Stomach (tissue), 9 donors: ENCODE data around the gene GAPT. TPM values are rescaled to one million over a fixed set of nuclear protein-coding genes. Genes with fewer than 3 reads are reported as not detected.

Experiments used
- DNase-seq, 2 donors: peaks; one replicate each; pipeline versions ENCODE4 v3.0.0 to v3.0.0-alpha.2; 2013 to 2019
- H3K27ac ChIP-seq, 5 donors: fragments of 200-600 bp in 4 of 5; sonication (generic) in 4 of 5; one replicate each; pipeline ENCODE4 v1.5.1; 2013 to 2019; ENCODE audit warnings: mild to moderate bottlenecking in 1 of 5, moderate library complexity in 1 of 5
- H3K27me3 ChIP-seq, 3 donors: fragments of 200-600 bp; sonication (generic); one replicate each; pipeline ENCODE4 v1.5.1; 2017 to 2019; ENCODE audit warnings: mixed run types in 1 of 3
- H3K36me3 ChIP-seq, 4 donors: fragments of 200-600 bp; sonication (generic); 1 replicate in 3 of 4; 2 replicates in 1 of 4; pipeline ENCODE4 v1.5.1; 2016 to 2019
- H3K4me1 ChIP-seq, 4 donors: fragments of 200-600 bp; sonication (generic); one replicate each; pipeline ENCODE4 v1.5.1; 2016 to 2019
- H3K4me3 ChIP-seq, 4 donors: fragments of 200-600 bp; sonication (generic) in 3 of 4; one replicate each; pipeline ENCODE4 v1.5.1; 2016 to 2019; ENCODE audit warnings: mild to moderate bottlenecking in 1 of 4
- H3K9me3 ChIP-seq, 4 donors: fragments of 200-600 bp; sonication (generic); one replicate each; pipeline ENCODE4 v1.5.1; 2016 to 2019
- CTCF ChIP-seq, 7 experiments: fragments of 450-650 bp in 4 of 7; fragments of 200-600 bp in 3 of 7; sonication (generic) in 3 of 7; IDR thresholded peaks; one replicate each; pipeline ENCODE4 v1.5.1; 2016 to 2019; ENCODE audit warnings: antibody characterized with exemption in 7 of 7, control low read depth in 2 of 7, mild to moderate bottlenecking in 1 of 7
- EP300 ChIP-seq: sonication (generic); formaldehyde crosslinking; IDR thresholded peaks from one replicate; pipeline ENCODE4 v1.6.1; 2017; ENCODE audit warnings: antibody characterized with exemption
- POLR2A ChIP-seq, 4 donors: fragments of 450-650 bp; IDR thresholded peaks; one replicate each; pipeline ENCODE4 v1.6.1; 2016; ENCODE audit warnings: antibody characterized with exemption in 4 of 4, control low read depth in 2 of 4, mild to moderate bottlenecking in 1 of 4, moderate library complexity in 1 of 4
- POLR2AphosphoS5 ChIP-seq, 3 donors: sonication (generic); formaldehyde crosslinking; IDR thresholded peaks; one replicate each; pipeline ENCODE4 v1.6.1; 2016; ENCODE audit warnings: antibody characterized with exemption in 3 of 3
- WGBS, 5 donors: extraction: QIAGEN DNeasy Blood & Tissue Kit in 3 of 5; methylation state at CpG; one replicate each; pipeline versions ENCODE4 v1.1.5 to v1.1.7; 2013 to 2018; 5-methylcytosine and 5-hydroxymethylcytosine counted together
- intact Hi-C: fragments of 100-400 bp; cut with DNase I; formaldehyde crosslinking; loops from one replicate; pipeline ENCODE4 v1.15.1; 2023; ENCODE audit warnings: low total_unique reads
- polyA plus RNA-seq, 3 donors: library from polyadenylated mRNA; stranded (reverse); fragments of 200-250 nt; gene quantifications; one replicate each; pipeline ENCODE4 v1.2.3, GENCODE V29; 2013
- total RNA-seq, 5 donors: library from RNA; depleted of rRNA; stranded (reverse); fragments of >200 nt; gene quantifications; one replicate each; pipeline versions ENCODE4 v1.1.0 to v1.2.3, GENCODE V29; 2014 to 2016
- donor health status: healthy with polysubstance abuse.
- donor health status: Bipolar disorder and iron deficiency.
- donor health status: healthy.

The GAPT gene
- total and polyA plus RNA-seq, 8 donors = 0.68 to 4.9 (median 2.4) TPM; not detected in 2

- 41 to 52% (median 47%) methylated on average over 4 of the region's 4 CpGs for WGBS, 5 donors
- peak in 1 of 2 donors; percentile 29 for DNase-seq
Observed at GRCh38 chr5:58466939-58467338, 24.3 kb upstream of the GAPT start.

GRCh38 chr5:58469896-58470295, 21.3 kb upstream of the GAPT start:
- WGBS, 5 donors = 67 to 75% (median 71%) methylated on average over 2 of the region's 2 CpGs
- intact Hi-C loops = loop anchor here (10.0 kb wide), 1 partner anchor 965 kb away; no protein-coding TSS in a partner anchor
- Histone ChIP-seq H3K4me1 (no peaks in the 10 kb centered on the region), H3K27me3 (no peaks in the 10 kb centered on the region), H3K27ac (no peak overlapping the region), H3K4me3 (no peak overlapping the region), H3K9me3 (peaks cover 0 to under 1% (median under 1%) of the 10 kb centered on the region in 4 donors), H3K36me3 (no peaks in the 10 kb centered on the region)
- DNase-seq = no peak
- TF ChIP-seq POLR2A (IDR thresholded peaks at IDR 0.05) = no peak
- no peak for TF ChIP-seq EP300
- no peak for TF ChIP-seq POLR2AphosphoS5 (IDR thresholded peaks at IDR 0.05)
- TF ChIP-seq CTCF (IDR thresholded peaks at IDR 0.05) = no peak

More at GRCh38 chr5:58466939-58467338, 24.3 kb upstream of the GAPT start:
- Histone ChIP-seq H3K27ac (no peak overlapping the region), H3K4me3 (no peak overlapping the region), H3K36me3 (no peaks in the 10 kb centered on the region), H3K4me1 (peaks cover 0 to 9% (median 4%) of the 10 kb centered on the region in 4 donors), H3K9me3 (no peaks in the 10 kb centered on the region), H3K27me3 (no peaks in the 10 kb centered on the region)
- TF ChIP-seq EP300 (no peak), POLR2A (IDR thresholded peaks at IDR 0.05) (no peak), POLR2AphosphoS5 (IDR thresholded peaks at IDR 0.05) (no peak), CTCF (IDR thresholded peaks at IDR 0.05) (no peak)
- intact Hi-C loops = loop anchor here (10.0 kb wide), 1 partner anchor 962 kb away; no protein-coding TSS in a partner anchor

- Histone ChIP-seq H3K9me3 (peaks cover 0 to 9% (median 5%) of the 10 kb centered on the region in 4 donors), H3K36me3 (no peaks in the 10 kb centered on the region), H3K4me1 (no peaks in the 10 kb centered on the region), H3K4me3 (no peak overlapping the region), H3K27ac (no peak overlapping the region), H3K27me3 (peaks cover 0 to 7% (median 0%) of the 10 kb centered on the region in 3 donors)
- intact Hi-C loops = no loop called here
- WGBS, 5 donors = 83 to 98% (median 90%) methylated on average over 3 of the region's 3 CpGs
- no peak for DNase-seq
- TF ChIP-seq CTCF (IDR thresholded peaks at IDR 0.05) = no peak
- no peak for TF ChIP-seq EP300
- no peak for TF ChIP-seq POLR2AphosphoS5 (IDR thresholded peaks at IDR 0.05)
Observed at GRCh38 chr5:58475404-58475803, 15.8 kb upstream of the GAPT start.

GRCh38 chr5:58477760-58478376, 13.4 kb upstream of the GAPT start:
- TF ChIP-seq POLR2A (IDR thresholded peaks at IDR 0.05) = no peak
- TF ChIP-seq POLR2AphosphoS5 (IDR thresholded peaks at IDR 0.05) = no peak
- peak in 1 of 7 experiments; percentile 16 for TF ChIP-seq CTCF (IDR thresholded peaks at IDR 0.05)
- TF ChIP-seq EP300 = no peak

More at GRCh38 chr5:58477760-58478376, 13.4 kb upstream of the GAPT start:
- Histone ChIP-seq H3K27me3 (peaks cover 0 to 7% (median 0%) of the 10 kb centered on the region in 3 donors), H3K9me3 (peaks cover 0 to 9% (median 5%) of the 10 kb centered on the region in 4 donors), H3K4me3 (no peak overlapping the region), H3K36me3 (no peaks in the 10 kb centered on the region), H3K4me1 (no peaks in the 10 kb centered on the region), H3K27ac (no peak overlapping the region)
- peak in 1 of 2 donors; percentile 39 for DNase-seq
- intact Hi-C loops = no loop called here
- 5 to 15% (median 9%) methylated on average over 1 of the region's 1 CpG for WGBS, 5 donors
